GM12891 (cell line): Measurements from ENCODE around the gene IGF2.

ENCODE experiments used
- POLR2A ChIP-seq: IDR thresholded peaks from 2 replicates; pipeline ENCODE4 v1.6.1; 2011; ENCODE audit warnings: low read depth, low read length, control low read depth
- POLR2AphosphoS5 ChIP-seq: IDR thresholded peaks from 2 replicates; pipeline ENCODE4 v1.6.1; 2011; ENCODE audit warnings: low read depth, low read length, control low read depth
- TAF1 ChIP-seq: IDR thresholded peaks from 2 replicates; pipeline ENCODE4 v1.6.1; 2011; ENCODE audit warnings: low read depth, low read length, control low read depth

- no peak for TF ChIP-seq POLR2A
- TF ChIP-seq POLR2AphosphoS5, result no peak
- no peak for TF ChIP-seq TAF1
Measured at GRCh38 chr11:2171591-2172003, 32.4 kb upstream of the IGF2 start, which contains the start of gene TH.
